Caco-2 (cell line): Measurements from ENCODE around the gene TAS2R8. TPM values are rescaled to one million over a fixed set of nuclear protein-coding genes. Genes with fewer than 3 reads are reported as not detected.

Experiments
- BruUV-seq: library from RNA; stranded (reverse); fragments of 400-500 nt; replicated peaks from 2 replicates; lab custom pipeline; 2021; lab: Mats Ljungman, UMichigan
- CTCF ChIA-PET: fragments of 300-600 bp; sonication (Branson Sonifier 250); formaldehyde crosslinking; loops from one replicate; lab custom pipeline; 2022; ENCODE audit warnings: antibody characterized with exemption; lab: Charles Lee
- POLR2A ChIA-PET: fragments of 300-600 bp; sonication (Branson Sonifier 250); formaldehyde crosslinking; loops from one replicate; lab custom pipeline; 2022; ENCODE audit warnings: antibody characterized with exemption; lab: Charles Lee
- DNase-seq, 2 experiments: peaks; one replicate each; pipeline versions ENCODE4 v3.0.0 to v3.0.0-alpha.2; 2020 to 2022
- H3K27me3 ChIP-seq: replicated peaks from 2 replicates; pipeline ENCODE4 v1.6.0; 2011; ENCODE audit warnings: low read length; ENCODE audit not compliant: control insufficient read depth, insufficient read depth
- H3K36me3 ChIP-seq: 2 replicates; pipeline ENCODE4 v1.5.1; 2011; ENCODE audit warnings: low read length; ENCODE audit not compliant: control insufficient read depth, insufficient read depth
- H3K4me1 ChIP-seq: fragments of 250-450 bp; sonication (Bioruptor Pico); 2 replicates; pipeline ENCODE4 v1.5.1; 2020; ENCODE audit warnings: mild to moderate bottlenecking
- H3K4me3 ChIP-seq: 2 replicates; pipeline ENCODE4 v1.5.1; 2011; ENCODE audit warnings: low read depth, mild to moderate bottlenecking, control low read depth, low read length
- H3K9me3 ChIP-seq: fragments of 250-450 bp; sonication (Bioruptor Pico); 2 replicates; pipeline ENCODE4 v1.5.1; 2020; ENCODE audit warnings: mild to moderate bottlenecking, moderate library complexity
- H3K27ac Mint-ChIP-seq: one replicate; pipeline ENCODE4 v1.8.0; 2022; ENCODE audit warnings: mixed read lengths; ENCODE audit not compliant: unreplicated experiment
- H3K27me3 Mint-ChIP-seq: one replicate; pipeline ENCODE4 v1.8.0; 2022; ENCODE audit warnings: mixed read lengths; ENCODE audit not compliant: insufficient read depth, unreplicated experiment
- H3K36me3 Mint-ChIP-seq: one replicate; pipeline ENCODE4 v1.8.0; 2022; ENCODE audit warnings: mild to moderate bottlenecking, mixed read lengths; ENCODE audit not compliant: insufficient read depth, unreplicated experiment
- H3K4me1 Mint-ChIP-seq: one replicate; pipeline ENCODE4 v1.8.0; 2022; ENCODE audit warnings: low read depth, mixed read lengths; ENCODE audit not compliant: unreplicated experiment
- H3K4me3 Mint-ChIP-seq: one replicate; pipeline ENCODE4 v1.8.0; 2022; ENCODE audit warnings: mild to moderate bottlenecking, moderate library complexity, mixed read lengths; ENCODE audit not compliant: unreplicated experiment
- H3K9me3 Mint-ChIP-seq: one replicate; pipeline ENCODE4 v1.8.0; 2022; ENCODE audit warnings: mixed read lengths; ENCODE audit not compliant: unreplicated experiment
- CTCF ChIP-seq, 2 experiments: fragments of 200-600 bp in 1 of 2; IDR thresholded peaks; 1 replicate in 1 of 2; 2 replicates in 1 of 2; pipeline versions ENCODE4 v1.5.1 to v1.8.0; 2011 to 2022; ENCODE audit warnings: antibody characterized with exemption in 1 of 2, control low read depth in 1 of 2, inconsistent platforms in 1 of 2, low read depth in 1 of 2, low read length in 1 of 2, mild to moderate bottlenecking in 1 of 2, moderate library complexity in 1 of 2; ENCODE audit not compliant: insufficient read depth in 1 of 2, severe bottlenecking in 1 of 2, unreplicated experiment in 1 of 2
- intact Hi-C: fragments of 100-400 bp; cut with micrococcal nuclease; formaldehyde crosslinking; loops from one replicate; pipeline ENCODE4 v1.10.0; 2022; ENCODE audit not compliant: unreplicated experiment
- total RNA-seq: library from RNA; stranded (reverse); gene quantifications from 2 replicates; pipeline ENCODE4 v1.2.3, GENCODE V29; 2022

Gene TAS2R8
- total RNA-seq, 1 experiment from 2014 or later, result not detected

GRCh38 chr12:10851243-10851858 is 44.3 kb upstream of the TAS2R8 start:
- H3K4me1 Mint-ChIP-seq, result no peaks in the 10 kb centered on the region
- POLR2A ChIA-PET, result no interaction called here
- no peak overlapping the region for H3K4me3 ChIP-seq
- H3K36me3 ChIP-seq, result 0 out of 2 replicates have a peak, but pooled peaks cover 2% of the 10 kb centered on the region
- BruUV-seq, result no TSS peak
- H3K27me3 Mint-ChIP-seq, result no peaks in the 10 kb centered on the region
- DNase-seq, result no peak
- H3K4me1 ChIP-seq, result no peaks in the 10 kb centered on the region
- H3K36me3 Mint-ChIP-seq, result peaks cover 9% of the 10 kb centered on the region
- CTCF ChIA-PET, result no interaction called here
- peaks cover 8% of the 10 kb centered on the region for H3K9me3 Mint-ChIP-seq
- no peak overlapping the region for H3K4me3 Mint-ChIP-seq
- peaks cover 12% of the 10 kb centered on the region for H3K9me3 ChIP-seq
- H3K27ac Mint-ChIP-seq, result no peak overlapping the region
- intact Hi-C loops, result no loop called here
- no peaks in the 10 kb centered on the region for H3K27me3 ChIP-seq
- TF ChIP-seq CTCF (IDR thresholded peaks at IDR 0.05; ENCODE audit: insufficient read depth in 1 of 2, low read depth in 1 of 2, low read length in 1 of 2, severe bottlenecking in 1 of 2, unreplicated experiment in 1 of 2), result no peak

DNA sequence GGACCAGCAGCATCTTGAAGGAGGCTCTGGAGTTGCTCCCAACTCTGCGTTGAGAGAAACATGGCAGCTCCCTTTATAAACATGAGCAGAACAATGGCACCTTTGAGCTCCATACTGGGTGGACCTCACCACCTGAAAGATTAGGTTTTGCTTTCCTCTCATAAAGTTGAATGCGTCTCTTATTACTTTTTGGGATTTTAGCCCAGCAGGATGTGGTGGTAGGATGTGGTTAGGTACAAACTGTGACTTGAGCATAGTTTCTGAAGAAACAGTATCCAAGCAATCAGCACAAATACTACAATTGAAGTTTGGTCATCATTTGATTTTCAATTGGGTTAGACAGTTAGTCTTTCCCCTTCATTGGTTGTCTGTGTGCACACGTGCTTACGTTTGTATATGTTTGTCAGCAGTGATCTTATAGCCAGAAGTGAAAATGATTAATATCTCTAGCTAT is 42.4 kb upstream of the TAS2R8 start, which contains the start of gene PRR4:
Gene PRR4 (minus strand): TSS at position 51 of the 454 bp plus-strand sequence. CDS start 38 bp downstream, at position 13.
- no peaks in the 10 kb centered on the region for H3K36me3 ChIP-seq
- H3K4me1 Mint-ChIP-seq, result no peaks in the 10 kb centered on the region
- no peaks in the 10 kb centered on the region for H3K9me3 Mint-ChIP-seq
- ChIA-PET POLR2A (no interaction called here), CTCF (no interaction called here)
- H3K9me3 ChIP-seq, result no peaks in the 10 kb centered on the region
- DNase-seq, result no peak
- intact Hi-C loops, result no loop called here
- no peak within 1 kb of the TSS for H3K4me3 ChIP-seq
- H3K4me3 Mint-ChIP-seq, result no peak within 1 kb of the TSS
- H3K36me3 Mint-ChIP-seq, result no peaks in the 10 kb centered on the region
- H3K27me3 Mint-ChIP-seq, result no peaks in the 10 kb centered on the region
- H3K27ac Mint-ChIP-seq, result no peak within 1 kb of the TSS
- no peak for TF ChIP-seq CTCF (IDR thresholded peaks at IDR 0.05; ENCODE audit: insufficient read depth in 1 of 2, low read depth in 1 of 2, low read length in 1 of 2, severe bottlenecking in 1 of 2, unreplicated experiment in 1 of 2)
- 0 out of 2 replicates have a peak, but pooled peaks cover 4% of the 10 kb centered on the region for H3K4me1 ChIP-seq
- no TSS peak for BruUV-seq
- no peaks in the 10 kb centered on the region for H3K27me3 ChIP-seq

- Mint-ChIP-seq H3K36me3 (no peaks in the 10 kb centered on the region), H3K4me1 (no peaks in the 10 kb centered on the region), H3K27ac (no peak overlapping the region), H3K27me3 (no peaks in the 10 kb centered on the region), H3K9me3 (no peaks in the 10 kb centered on the region), H3K4me3 (no peak overlapping the region)
- intact Hi-C loops, result no loop called here
- CTCF ChIA-PET, result no interaction called here
- POLR2A ChIA-PET, result no interaction called here
- H3K36me3 ChIP-seq, result no peaks in the 10 kb centered on the region
- 0 out of 2 replicates have a peak, but pooled peaks cover 5% of the 10 kb centered on the region for H3K4me1 ChIP-seq
- no peak for TF ChIP-seq CTCF (IDR thresholded peaks at IDR 0.05; ENCODE audit: insufficient read depth in 1 of 2, low read depth in 1 of 2, low read length in 1 of 2, severe bottlenecking in 1 of 2, unreplicated experiment in 1 of 2)
- H3K27me3 ChIP-seq, result no peaks in the 10 kb centered on the region
- no peaks in the 10 kb centered on the region for H3K9me3 ChIP-seq
- no peak for DNase-seq
- no peak overlapping the region for H3K4me3 ChIP-seq
- no TSS peak for BruUV-seq
Observed at GRCh38 chr12:10847744-10848143, 40.7 kb upstream of the TAS2R8 start.
